GM13976 (cell line): ENCODE results near the gene RANBP17.

Experiments
- DNase-seq: peaks from one replicate; pipeline ENCODE4 v3.0.0; 2012; ENCODE audit warnings: low spot score
- CTCF ChIP-seq: IDR thresholded peaks from 2 replicates; pipeline ENCODE4 v1.5.1; 2012; ENCODE audit warnings: borderline replicate concordance, mild to moderate bottlenecking; ENCODE audit not compliant: insufficient read depth; ENCODE audit errors: extremely low read depth, missing control alignments, control extremely low read depth
- in situ Hi-C: fragments of 300-500 bp; cut with MboI; formaldehyde crosslinking; loops from one replicate; pipeline ENCODE4 v1.12.0; 2022; ENCODE audit warnings: low sequenced_read_pairs, mixed read lengths, inconsistent platforms; ENCODE audit not compliant: unreplicated experiment

Gene RANBP17

GRCh38 chr5:171270136-171270535 lies 408.3 kb downstream of the RANBP17 start:
- in situ Hi-C loops: no loop called here
- no peak for DNase-seq
- TF ChIP-seq CTCF: no peak

- in situ Hi-C loops: no loop called here
- TF ChIP-seq CTCF: no peak
- DNase-seq: no peak
These were observed 410.0 kb downstream of the RANBP17 start for GRCh38 chr5:171271798-171272197.

GRCh38 chr5:171272996-171273970 lies 411.5 kb downstream of the RANBP17 start:
- TF ChIP-seq CTCF: peak; percentile 35
- peak; percentile 41 for DNase-seq
- in situ Hi-C loops: no loop called here

- in situ Hi-C loops: no loop called here
- no peak for DNase-seq
- TF ChIP-seq CTCF: no peak
These were observed 414.2 kb downstream of the RANBP17 start for GRCh38 chr5:171275841-171276544.

- in situ Hi-C loops: no loop called here
- no peak for TF ChIP-seq CTCF
- DNase-seq: no peak
These were observed 421.9 kb downstream of the RANBP17 start for GRCh38 chr5:171283753-171284152.

- in situ Hi-C loops: no loop called here
- no peak for DNase-seq
- no peak for TF ChIP-seq CTCF
These were observed 423.6 kb downstream of the RANBP17 start for GRCh38 chr5:171285465-171285864.
